ENCODE results near the gene RGS3.

The RGS3 gene

GRCh38 chr9:113573046-113573958 lies 109.8 kb downstream of the RGS3 start:
- no peak for TF ChIP-seq CTCF (conservative IDR thresholded peaks at IDR 0.05; ENCODE audit: low read depth, low read length)
- H3K4me3 ChIP-seq (ENCODE audit: low read depth, low read length), result no peak overlapping the region
- no peak for DNase-seq (ENCODE audit: low read depth)

DNA sequence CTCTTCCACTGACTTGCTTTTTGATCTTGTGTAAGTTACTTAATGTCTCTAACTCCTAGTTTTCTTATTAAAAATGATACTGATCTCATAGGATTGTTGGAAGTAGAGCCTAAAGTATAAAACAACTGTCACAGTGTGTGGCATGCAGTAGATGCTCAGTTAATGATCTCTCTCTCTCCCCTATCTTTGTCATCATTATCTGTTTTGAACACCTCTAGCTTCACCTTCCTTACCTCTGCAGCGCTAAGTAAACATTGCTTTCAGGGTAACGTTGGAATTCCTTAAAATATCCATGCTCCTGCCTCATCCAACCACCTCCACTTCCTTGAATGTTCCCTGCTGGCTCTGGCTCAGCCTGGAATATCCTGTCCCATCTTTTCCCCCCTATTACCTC lies 110.4 kb downstream of the RGS3 start:
- no peak for TF ChIP-seq CTCF (conservative IDR thresholded peaks at IDR 0.05; ENCODE audit: low read depth, low read length)
- no peak for DNase-seq (ENCODE audit: low read depth)
- H3K4me3 ChIP-seq (ENCODE audit: low read depth, low read length), result no peak overlapping the region

GRCh38 chr9:113574441-113575262 lies 111.1 kb downstream of the RGS3 start:
- peak; percentile 39 for DNase-seq (ENCODE audit: low read depth)
- no peak overlapping the region for H3K4me3 ChIP-seq (ENCODE audit: low read depth, low read length)

DNA sequence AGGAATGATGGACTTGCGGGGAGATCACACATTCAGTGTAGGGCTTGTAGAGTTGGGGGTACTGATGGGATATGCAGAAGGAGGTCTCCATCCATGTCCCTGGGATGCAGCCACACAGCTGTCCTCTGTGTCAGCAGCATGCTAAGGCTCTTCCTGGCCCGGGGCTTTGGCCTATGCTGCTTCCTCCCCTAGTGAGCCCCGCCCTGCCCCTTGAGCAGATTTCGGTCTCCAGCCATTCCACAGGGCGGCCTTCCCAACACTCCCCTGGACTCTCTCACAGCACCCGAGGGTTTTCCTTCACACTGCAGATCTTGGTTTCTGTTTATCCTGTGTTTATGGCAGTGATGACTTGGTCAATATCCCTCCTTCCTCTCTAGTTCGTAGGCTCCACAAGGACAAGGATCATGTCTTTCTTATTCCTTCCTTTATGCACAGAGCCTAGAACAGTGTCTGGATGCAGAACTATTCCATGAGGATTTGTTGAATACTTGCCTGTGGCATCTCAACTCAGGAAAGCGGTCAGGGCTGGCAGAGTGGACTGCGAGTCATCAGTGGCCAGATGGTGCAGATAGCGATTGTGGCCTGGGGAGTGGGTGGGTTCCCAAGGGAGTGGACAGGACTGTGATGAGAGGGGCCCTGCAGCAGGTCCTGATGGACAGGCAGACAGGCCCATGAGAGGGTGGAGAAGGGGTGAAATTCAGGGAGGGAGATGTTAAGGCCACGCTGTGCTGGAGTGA lies 114.2 kb downstream of the RGS3 start:
- no peak for DNase-seq (ENCODE audit: low read depth)
- H3K4me3 ChIP-seq (ENCODE audit: low read depth, low read length), result no peak overlapping the region
- no peak for TF ChIP-seq CTCF (conservative IDR thresholded peaks at IDR 0.05; ENCODE audit: low read depth, low read length)

More at GRCh38 chr9:113574441-113575262, 111.1 kb downstream of the RGS3 start:
- no peak for TF ChIP-seq CTCF (conservative IDR thresholded peaks at IDR 0.05; ENCODE audit: low read depth, low read length)

- TF ChIP-seq CTCF (conservative IDR thresholded peaks at IDR 0.05; ENCODE audit: low read depth, low read length), result peak; percentile 15
- DNase-seq (ENCODE audit: low read depth), result no peak
- no peak overlapping the region for H3K4me3 ChIP-seq (ENCODE audit: low read depth, low read length)
Measured at GRCh38 chr9:113578279-113578865, 114.8 kb downstream of the RGS3 start.

DNA sequence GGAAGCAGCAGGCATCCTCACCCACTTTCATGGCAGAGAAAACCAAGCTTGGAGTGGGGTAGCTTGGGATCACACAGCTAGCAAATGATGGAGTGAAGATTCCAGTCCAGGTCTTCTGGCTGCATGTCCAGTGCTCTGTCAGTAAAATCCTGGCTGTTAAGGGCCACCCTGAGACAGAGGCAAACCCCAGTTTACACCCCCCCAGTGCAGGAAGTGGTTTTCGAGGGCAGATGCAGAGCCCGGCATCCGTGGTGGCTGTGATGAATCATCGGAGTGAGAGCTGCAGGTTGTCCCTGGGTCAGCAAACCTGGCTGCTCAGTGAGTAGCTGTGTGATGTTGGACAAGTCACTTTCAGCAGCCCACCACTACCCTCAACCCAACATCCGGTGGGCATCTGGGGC lies 115.4 kb downstream of the RGS3 start:
- TF ChIP-seq CTCF (conservative IDR thresholded peaks at IDR 0.05; ENCODE audit: low read depth, low read length), result no peak
- H3K4me3 ChIP-seq (ENCODE audit: low read depth, low read length), result no peak overlapping the region
- peak; percentile 97 for DNase-seq (ENCODE audit: low read depth)

All from choroid plexus epithelial cell (primary cell).